Urinary bladder (tissue), 4 donors: Measurements from ENCODE around the gene NALCN. TPM values are rescaled to one million over a fixed set of nuclear protein-coding genes. Genes with fewer than 3 reads are reported as not detected.

Experiments
- DNase-seq: peaks from one replicate; pipeline ENCODE4 v3.0.0-alpha.2; 2015; ENCODE audit errors: extremely low spot score
- H3K27ac ChIP-seq: one replicate; pipeline ENCODE4 v1.5.1; 2013; ENCODE audit warnings: low read depth, mild to moderate bottlenecking, moderate library complexity
- H3K36me3 ChIP-seq: one replicate; pipeline ENCODE4 v1.6.1; 2013; ENCODE audit warnings: mild to moderate bottlenecking, moderate library complexity; ENCODE audit not compliant: insufficient read depth
- H3K4me1 ChIP-seq: one replicate; pipeline ENCODE4 v1.6.1; 2013; ENCODE audit warnings: mild to moderate bottlenecking, moderate library complexity; ENCODE audit not compliant: insufficient read depth
- H3K4me3 ChIP-seq: one replicate; pipeline ENCODE4 v1.5.1; 2013; ENCODE audit warnings: low read depth, low read length
- WGBS: extraction: QIAGEN DNeasy Blood & Tissue Kit; methylation state at CpG from one replicate; pipeline ENCODE4 v1.1.7; 2013; 5-methylcytosine and 5-hydroxymethylcytosine counted together
- polyA plus RNA-seq: library from polyadenylated mRNA; stranded (reverse); fragments of 200-250 nt; gene quantifications from one replicate; pipeline ENCODE4 v1.2.3, GENCODE V29; 2013
- total RNA-seq: library from RNA; depleted of rRNA; stranded (reverse); fragments of >200 nt; gene quantifications from one replicate; pipeline ENCODE4 v1.2.3, GENCODE V29; 2014
- donor health status: healthy with polysubstance abuse.
- donor health status: healthy.

The NALCN gene
- total and polyA plus RNA-seq, 2 donors, result 3.3 to 5.6 TPM

DNA sequence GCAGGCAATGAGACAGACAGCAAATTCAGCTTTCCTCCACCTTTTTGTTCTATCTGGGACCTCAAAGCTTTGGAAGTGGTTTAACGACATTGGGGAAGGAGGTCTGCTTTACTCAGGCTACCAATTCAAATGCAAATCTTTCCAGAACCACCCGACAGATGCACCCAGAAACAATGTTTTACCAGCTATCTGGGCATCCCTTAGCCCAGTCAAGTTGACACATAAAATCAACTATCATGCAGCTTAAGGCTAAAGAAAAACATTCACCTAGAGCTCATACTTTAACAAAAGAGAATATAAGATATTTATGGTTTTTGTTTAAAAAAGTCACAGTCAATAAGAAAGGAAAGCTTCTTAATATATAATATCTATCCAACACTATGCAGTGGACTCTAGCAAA, 246.0 kb downstream of the NALCN start:
- H3K4me1 ChIP-seq, result no peaks in the 10 kb centered on the region
- H3K4me3 ChIP-seq, result no peak overlapping the region
- no peak for DNase-seq
- no peak overlapping the region for H3K27ac ChIP-seq
- 82% methylated on average over 2 of the region's 2 CpGs for WGBS
- H3K36me3 ChIP-seq, result no peaks in the 10 kb centered on the region

DNA sequence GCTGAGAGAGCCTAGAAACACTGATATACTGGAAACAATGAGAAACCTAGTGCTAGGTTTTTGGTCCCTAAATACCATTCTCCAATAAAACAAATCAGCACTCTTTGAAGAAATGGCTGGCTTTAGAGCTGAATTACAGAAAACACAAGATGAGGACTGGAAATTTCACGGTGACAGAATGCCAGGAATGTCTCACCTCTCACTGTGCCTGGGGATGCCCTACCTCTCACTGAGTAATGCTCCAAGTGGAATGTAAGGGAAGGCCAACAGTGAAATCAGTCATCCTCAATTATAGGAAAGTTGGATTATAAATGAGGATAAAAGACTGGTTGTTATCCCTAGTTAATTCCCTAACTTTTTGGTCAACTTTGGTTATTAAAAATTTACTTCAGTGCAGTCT, 259.0 kb downstream of the NALCN start:
- H3K36me3 ChIP-seq, result no peaks in the 10 kb centered on the region
- no peaks in the 10 kb centered on the region for H3K4me1 ChIP-seq
- DNase-seq, result no peak
- H3K4me3 ChIP-seq, result no peak overlapping the region
- H3K27ac ChIP-seq, result no peak overlapping the region
- 16% methylated on average over 1 of the region's 1 CpG for WGBS

DNA sequence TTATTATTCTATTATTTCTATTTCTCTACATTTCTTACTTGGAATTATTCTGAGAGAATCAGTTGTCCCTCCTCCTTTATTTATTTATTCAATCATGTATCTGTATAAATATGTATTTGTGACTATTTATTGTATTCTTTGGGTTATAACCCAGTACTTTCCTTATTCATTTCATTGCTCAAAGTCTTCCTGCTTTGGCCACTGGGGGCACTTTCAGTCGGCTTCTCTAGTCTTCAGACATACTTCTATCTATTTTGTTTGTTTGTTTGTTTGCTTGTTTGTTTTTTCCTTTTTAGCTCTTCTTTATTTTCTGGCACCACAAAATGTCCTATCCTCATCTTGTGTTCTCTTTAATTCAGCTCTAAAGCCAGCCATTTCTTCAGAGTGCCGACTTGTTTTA, 260.4 kb downstream of the NALCN start:
- no peaks in the 10 kb centered on the region for H3K4me1 ChIP-seq
- DNase-seq, result no peak
- H3K4me3 ChIP-seq, result no peak overlapping the region
- H3K27ac ChIP-seq, result no peak overlapping the region
- H3K36me3 ChIP-seq, result no peaks in the 10 kb centered on the region
- 71% methylated on average over 2 of the region's 2 CpGs for WGBS

GRCh38 chr13:101152184-101152583, 264.1 kb downstream of the NALCN start:
- H3K4me1 ChIP-seq, result no peaks in the 10 kb centered on the region
- no peak overlapping the region for H3K27ac ChIP-seq
- DNase-seq, result no peak
- H3K36me3 ChIP-seq, result no peaks in the 10 kb centered on the region
- H3K4me3 ChIP-seq, result no peak overlapping the region
- 48% methylated on average over 3 of the region's 3 CpGs for WGBS

DNA sequence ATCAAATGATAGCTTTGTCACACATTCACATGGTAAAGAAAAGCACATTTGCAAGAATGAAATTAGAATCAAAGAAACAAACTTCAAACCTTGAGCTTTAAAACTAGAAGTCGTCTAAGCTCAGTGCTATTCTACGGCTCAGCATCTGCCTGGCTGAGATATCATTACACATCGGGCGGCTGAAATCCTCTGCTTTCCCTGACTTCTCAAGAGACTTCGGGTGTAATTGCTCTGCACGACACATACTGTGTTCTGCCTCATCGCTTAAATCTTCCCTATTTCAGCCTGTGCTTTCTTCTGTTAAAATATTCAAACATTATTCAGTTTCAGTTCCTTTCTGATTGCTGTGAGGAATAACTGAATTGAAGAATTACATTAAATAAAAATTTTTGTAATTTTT, 265.3 kb downstream of the NALCN start:
- no peaks in the 10 kb centered on the region for H3K36me3 ChIP-seq
- 18% methylated on average over 7 of the region's 7 CpGs for WGBS
- H3K27ac ChIP-seq, result no peak overlapping the region
- no peak overlapping the region for H3K4me3 ChIP-seq
- no peaks in the 10 kb centered on the region for H3K4me1 ChIP-seq
- DNase-seq, result no peak

DNA sequence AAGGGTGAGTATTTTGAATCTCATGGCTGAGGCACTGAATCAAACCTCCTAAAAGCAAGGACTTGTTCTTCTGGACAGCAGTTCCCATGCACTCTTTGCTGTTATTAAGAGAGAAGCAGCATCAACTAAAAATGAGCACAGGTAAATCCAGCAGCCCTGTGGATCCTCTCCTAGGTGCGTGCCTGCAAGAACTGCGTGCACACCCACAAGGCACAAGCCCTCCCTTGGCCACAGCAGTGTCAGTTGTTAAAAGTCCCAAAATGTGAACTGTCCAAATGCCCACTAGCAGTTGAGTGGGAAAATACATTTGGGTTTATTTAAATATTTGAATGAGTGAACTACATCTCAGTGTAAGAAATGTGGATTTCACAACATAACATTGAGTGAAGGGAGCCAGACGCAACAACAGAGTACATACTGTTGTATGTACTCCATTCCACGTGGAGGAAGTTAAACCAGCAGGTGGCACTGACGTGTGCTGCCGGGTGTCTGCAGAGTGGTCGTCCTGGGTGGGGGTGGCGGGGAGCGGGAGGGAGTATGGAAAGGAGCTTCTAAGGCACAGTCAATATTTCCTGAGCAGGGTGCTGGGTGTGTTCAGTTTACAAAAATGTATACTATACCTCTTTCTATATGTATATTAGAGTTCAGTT, 266.4 kb downstream of the NALCN start:
- H3K4me1 ChIP-seq, result no peaks in the 10 kb centered on the region
- WGBS, result 43% methylated on average over 9 of the region's 9 CpGs
- H3K27ac ChIP-seq, result no peak overlapping the region
- DNase-seq, result no peak
- H3K36me3 ChIP-seq, result no peaks in the 10 kb centered on the region
- no peak overlapping the region for H3K4me3 ChIP-seq

- Histone ChIP-seq H3K4me3 (no peak overlapping the region), H3K4me1 (no peaks in the 10 kb centered on the region), H3K36me3 (no peaks in the 10 kb centered on the region), H3K27ac (no peak overlapping the region)
- 70% methylated on average over 7 of the region's 7 CpGs for WGBS
- DNase-seq, result no peak
These were observed 270.0 kb downstream of the NALCN start for GRCh38 chr13:101146101-101146898.

DNA sequence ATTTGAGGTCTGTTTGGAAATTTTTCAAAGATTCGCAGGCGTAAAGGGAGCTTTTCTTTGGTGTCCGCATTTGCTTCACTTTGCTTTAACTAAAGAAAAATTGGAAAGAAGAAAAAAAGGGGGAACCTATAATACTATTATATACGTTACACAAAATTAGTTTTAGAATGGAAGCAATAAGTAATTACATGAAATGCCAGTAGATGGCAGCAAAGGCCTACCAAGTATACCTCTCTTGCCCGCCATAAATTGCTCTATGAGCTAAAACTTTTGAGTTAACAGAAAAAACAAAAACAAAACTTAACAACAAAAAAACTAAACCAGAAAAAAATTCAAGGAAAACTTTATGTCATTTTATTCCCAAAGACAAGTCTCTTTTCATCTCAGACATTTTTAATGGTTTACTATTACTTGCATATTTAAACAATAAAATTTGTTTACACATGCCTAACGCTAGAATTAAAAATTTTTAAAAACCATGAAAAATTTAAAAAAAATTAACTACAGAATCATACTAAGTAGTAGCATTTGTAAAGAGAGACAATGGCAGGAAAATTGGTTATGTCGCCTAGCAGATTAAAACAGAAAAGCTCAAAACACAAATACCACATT, 271.4 kb downstream of the NALCN start:
- peak; percentile 7 for DNase-seq
- no peaks in the 10 kb centered on the region for H3K4me1 ChIP-seq
- 24% methylated on average over 7 of the region's 7 CpGs for WGBS

GRCh38 chr13:101140936-101141335, 275.4 kb downstream of the NALCN start:
- H3K27ac ChIP-seq, result no peak overlapping the region
- DNase-seq, result no peak
- H3K36me3 ChIP-seq, result no peaks in the 10 kb centered on the region
- no peaks in the 10 kb centered on the region for H3K4me1 ChIP-seq
- H3K4me3 ChIP-seq, result no peak overlapping the region
- 80% methylated on average over 2 of the region's 2 CpGs for WGBS

More for the DNA sequence above, 271.4 kb downstream of the NALCN start:
- H3K27ac ChIP-seq, result no peak overlapping the region
- no peak overlapping the region for H3K4me3 ChIP-seq
- no peaks in the 10 kb centered on the region for H3K36me3 ChIP-seq

- DNase-seq, result no peak
- 83% methylated on average over 9 of the region's 9 CpGs for WGBS
- Histone ChIP-seq H3K4me1 (no peaks in the 10 kb centered on the region), H3K36me3 (no peaks in the 10 kb centered on the region), H3K27ac (no peak overlapping the region), H3K4me3 (no peak overlapping the region)
These were observed 276.1 kb downstream of the NALCN start for GRCh38 chr13:101140087-101140770.

GRCh38 chr13:101139081-101139480, 277.2 kb downstream of the NALCN start:
- H3K27ac ChIP-seq, result no peak overlapping the region
- DNase-seq, result no peak
- no peak overlapping the region for H3K4me3 ChIP-seq
- H3K36me3 ChIP-seq, result no peaks in the 10 kb centered on the region
- H3K4me1 ChIP-seq, result no peaks in the 10 kb centered on the region

- Histone ChIP-seq H3K4me3 (no peak overlapping the region), H3K36me3 (no peaks in the 10 kb centered on the region), H3K27ac (no peak overlapping the region), H3K4me1 (no peaks in the 10 kb centered on the region)
- WGBS, result 65% methylated on average over 5 of the region's 5 CpGs
- DNase-seq, result no peak
These were observed 288.5 kb downstream of the NALCN start for GRCh38 chr13:101127741-101128353.

GRCh38 chr13:101123028-101123427, 293.3 kb downstream of the NALCN start:
- no peaks in the 10 kb centered on the region for H3K4me1 ChIP-seq
- DNase-seq, result no peak
- 86% methylated on average over 1 of the region's 1 CpG for WGBS
- no peak overlapping the region for H3K4me3 ChIP-seq
- H3K36me3 ChIP-seq, result no peaks in the 10 kb centered on the region
- H3K27ac ChIP-seq, result no peak overlapping the region
